ENCODE results near the gene WDR20. TPM values are rescaled to one million over a fixed set of nuclear protein-coding genes. Genes with fewer than 3 reads are reported as not detected.

WDR20 gene
- polyA plus RNA-seq, 1 of the 3 experiments (the other 2 are of a cell fraction): 12.4 TPM

DNA sequence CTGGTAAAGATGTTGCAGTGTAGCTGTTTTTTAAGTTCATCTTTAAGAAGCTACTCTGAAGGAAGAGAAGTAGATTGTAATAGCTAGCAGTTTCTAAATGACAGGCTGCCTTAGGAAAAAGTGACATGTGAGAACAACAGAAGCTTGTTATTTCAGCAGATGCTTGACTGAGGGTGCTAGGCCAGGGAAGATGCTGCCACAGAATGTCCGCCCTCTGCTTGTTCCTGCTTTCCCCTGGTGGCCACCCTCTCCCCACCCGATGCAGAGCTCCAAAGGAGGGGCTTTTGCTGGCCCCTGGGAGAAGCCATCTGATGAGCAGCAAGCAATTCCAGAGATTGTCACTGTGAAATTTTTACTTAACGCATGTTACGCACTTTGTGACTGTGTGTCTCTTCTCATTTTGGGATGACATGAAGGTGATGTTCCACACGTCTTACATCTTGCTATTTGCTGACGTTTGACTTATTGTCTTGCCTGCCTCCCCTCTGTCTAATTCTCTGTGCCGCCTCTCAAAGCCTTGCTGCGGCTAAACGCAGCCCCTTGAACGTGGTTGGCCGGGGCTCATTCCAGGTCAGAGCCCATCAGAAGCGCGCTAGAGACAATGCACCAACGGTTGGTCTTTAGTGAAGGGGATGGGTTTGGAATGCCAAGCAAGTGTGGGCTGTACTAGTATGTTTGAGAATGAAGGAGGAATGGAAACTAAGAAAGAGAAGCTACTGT, 44.8 kb downstream of the WDR20 start:
- H3K79me2 ChIP-seq (ENCODE audit: insufficient read depth): peaks cover 86% of the 10 kb centered on the region
- no peak overlapping the region for H3K9ac ChIP-seq
- WGBS (ENCODE audit: low lambda C conversion rate): 96% methylated on average over 14 of the region's 14 CpGs
- ChIA-PET POLR2A (no interaction called here), CTCF (no interaction called here)
- H3K36me3 ChIP-seq (replicated peaks in 1 of 2; ENCODE audit: control insufficient read depth in 1 of 2, insufficient read depth in 2 of 2, low read length in 1 of 2): no peaks in the 10 kb centered on the region
- peaks cover 27% of the 10 kb centered on the region for H3F3A ChIP-seq (replicated peaks; ENCODE audit: insufficient read depth)
- no peak overlapping the region for H3K4me2 ChIP-seq
- H4K20me1 ChIP-seq (ENCODE audit: insufficient read depth): peaks cover 29% of the 10 kb centered on the region
- H3K27me3 ChIP-seq (ENCODE audit: insufficient read depth): no peaks in the 10 kb centered on the region
- H3K9me3 ChIP-seq: no peaks in the 10 kb centered on the region
- peak overlapping the region in 1 of 2 experiments; percentile 88; a peak in 2 of 4 replicates for H3K27ac ChIP-seq (ENCODE audit: low read depth in 2 of 2, low read length in 1 of 2)
- no peak overlapping the region for H3K4me3 ChIP-seq (ENCODE audit: low read depth in 2 of 2, low read length in 1 of 2)
- H2AFZ ChIP-seq (ENCODE audit: low read depth): no peak overlapping the region
- no peak for DNase-seq
- TF ChIP-seq RAD21 (IDR thresholded peaks at IDR 0.05; ENCODE audit: low read length): no peak
- no peak for TF ChIP-seq MXI1 (IDR thresholded peaks at IDR 0.05; ENCODE audit: low read depth, low read length)
- TF ChIP-seq, protein P1, sequence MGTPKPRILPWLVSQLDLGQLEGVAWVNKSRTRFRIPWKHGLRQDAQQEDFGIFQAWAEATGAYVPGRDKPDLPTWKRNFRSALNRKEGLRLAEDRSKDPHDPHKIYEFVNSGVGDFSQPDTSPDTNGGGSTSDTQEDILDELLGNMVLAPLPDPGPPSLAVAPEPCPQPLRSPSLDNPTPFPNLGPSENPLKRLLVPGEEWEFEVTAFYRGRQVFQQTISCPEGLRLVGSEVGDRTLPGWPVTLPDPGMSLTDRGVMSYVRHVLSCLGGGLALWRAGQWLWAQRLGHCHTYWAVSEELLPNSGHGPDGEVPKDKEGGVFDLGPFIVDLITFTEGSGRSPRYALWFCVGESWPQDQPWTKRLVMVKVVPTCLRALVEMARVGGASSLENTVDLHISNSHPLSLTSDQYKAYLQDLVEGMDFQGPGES (IDR thresholded peaks at IDR 0.05; ENCODE audit: low read depth, low read length): no peak
- no peak for TF ChIP-seq GATA2 (CRISPR knock-in tag; IDR thresholded peaks at IDR 0.05)
- no peak for TF ChIP-seq CHD2 (IDR thresholded peaks at IDR 0.05; ENCODE audit: low read length, partially characterized antibody)
- no peak for TF ChIP-seq RFX5 (IDR thresholded peaks at IDR 0.05; ENCODE audit: low read length)
- TF ChIP-seq SMC3 (IDR thresholded peaks at IDR 0.05; ENCODE audit: low read depth, low read length): no peak
- TF ChIP-seq EZH2phosphoT487 (IDR thresholded peaks at IDR 0.05; ENCODE audit: borderline replicate concordance, low read depth): no peak
- TF ChIP-seq FOSL2 (IDR thresholded peaks at IDR 0.05; ENCODE audit: borderline replicate concordance, low read depth): no peak
- no peak for TF ChIP-seq RXRA (IDR thresholded peaks at IDR 0.05; ENCODE audit: borderline replicate concordance, low read depth)
- H3K9me2 ChIP-seq: no peaks in the 10 kb centered on the region
- H3K4me1 ChIP-seq (ENCODE audit: control insufficient read depth in 1 of 2, insufficient read depth in 2 of 2, low read depth in 1 of 2, low read length in 1 of 2): peaks cover 34 to 43% of the 10 kb centered on the region in 2 experiments; a peak in 3 of 4 replicates

DNA sequence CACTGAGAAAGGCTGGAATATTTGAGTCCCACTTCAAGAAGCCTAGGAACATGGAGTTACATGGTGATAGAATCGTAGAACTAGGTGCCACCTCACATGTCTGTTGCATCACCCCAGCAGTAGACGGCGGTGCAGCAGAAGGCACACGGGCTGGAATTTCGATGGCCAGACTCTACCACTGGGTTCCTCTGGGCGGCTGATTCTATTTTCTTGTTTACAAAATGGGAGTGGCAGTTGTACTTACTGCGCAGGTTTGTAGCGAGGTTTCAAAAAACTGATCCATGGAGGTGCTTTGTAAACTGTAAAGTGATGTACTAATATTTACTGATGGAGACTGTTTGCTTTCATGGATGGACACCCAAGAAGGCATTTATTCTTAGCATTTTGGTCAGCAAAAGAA, 45.7 kb downstream of the WDR20 start:
- Histone ChIP-seq H3K79me2 (ENCODE audit: insufficient read depth) (peaks cover 84% of the 10 kb centered on the region), H3K4me3 (ENCODE audit: low read depth in 2 of 2, low read length in 1 of 2) (no peak overlapping the region), H3K27ac (ENCODE audit: low read depth in 2 of 2, low read length in 1 of 2) (peak overlapping the region in 1 of 2 experiments; percentile 88; a peak in 2 of 4 replicates), H2AFZ (ENCODE audit: low read depth) (no peak overlapping the region), H3F3A (replicated peaks; ENCODE audit: insufficient read depth) (peaks cover 27% of the 10 kb centered on the region), H3K4me1 (ENCODE audit: control insufficient read depth in 1 of 2, insufficient read depth in 2 of 2, low read depth in 1 of 2, low read length in 1 of 2) (peaks cover 34 to 51% of the 10 kb centered on the region in 2 experiments; a peak in 3 of 4 replicates), H4K20me1 (ENCODE audit: insufficient read depth) (peaks cover 23% of the 10 kb centered on the region), H3K4me2 (no peak overlapping the region), H3K9me2 (no peaks in the 10 kb centered on the region), H3K9me3 (no peaks in the 10 kb centered on the region), H3K9ac (no peak overlapping the region), H3K27me3 (ENCODE audit: insufficient read depth) (no peaks in the 10 kb centered on the region), H3K36me3 (replicated peaks in 1 of 2; ENCODE audit: control insufficient read depth in 1 of 2, insufficient read depth in 2 of 2, low read length in 1 of 2) (no peaks in the 10 kb centered on the region)
- CTCF ChIA-PET: interaction anchor here (1.7 kb wide), 1 partner anchor 11 kb away, joined by 5 read pairs; no protein-coding TSS in a partner anchor
- POLR2A ChIA-PET: no interaction called here
- DNase-seq: no peak
- WGBS (ENCODE audit: low lambda C conversion rate): 94% methylated on average over 8 of the region's 8 CpGs
- TF ChIP-seq EZH2phosphoT487 (IDR thresholded peaks at IDR 0.05; ENCODE audit: borderline replicate concordance, low read depth): no peak
- TF ChIP-seq TEAD4 (IDR thresholded peaks at IDR 0.05; ENCODE audit: borderline replicate concordance, insufficient read depth): no peak
- no peak for TF ChIP-seq FOXJ3 (CRISPR knock-in tag; IDR thresholded peaks at IDR 0.05)
- TF ChIP-seq, protein P2, sequence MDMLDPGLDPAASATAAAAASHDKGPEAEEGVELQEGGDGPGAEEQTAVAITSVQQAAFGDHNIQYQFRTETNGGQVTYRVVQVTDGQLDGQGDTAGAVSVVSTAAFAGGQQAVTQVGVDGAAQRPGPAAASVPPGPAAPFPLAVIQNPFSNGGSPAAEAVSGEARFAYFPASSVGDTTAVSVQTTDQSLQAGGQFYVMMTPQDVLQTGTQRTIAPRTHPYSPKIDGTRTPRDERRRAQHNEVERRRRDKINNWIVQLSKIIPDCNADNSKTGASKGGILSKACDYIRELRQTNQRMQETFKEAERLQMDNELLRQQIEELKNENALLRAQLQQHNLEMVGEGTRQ (IDR thresholded peaks at IDR 0.05; ENCODE audit: borderline replicate concordance, low read depth, low read length): no peak
- TF ChIP-seq RXRA (IDR thresholded peaks at IDR 0.05; ENCODE audit: borderline replicate concordance, low read depth): no peak
- TF ChIP-seq, protein P3, sequence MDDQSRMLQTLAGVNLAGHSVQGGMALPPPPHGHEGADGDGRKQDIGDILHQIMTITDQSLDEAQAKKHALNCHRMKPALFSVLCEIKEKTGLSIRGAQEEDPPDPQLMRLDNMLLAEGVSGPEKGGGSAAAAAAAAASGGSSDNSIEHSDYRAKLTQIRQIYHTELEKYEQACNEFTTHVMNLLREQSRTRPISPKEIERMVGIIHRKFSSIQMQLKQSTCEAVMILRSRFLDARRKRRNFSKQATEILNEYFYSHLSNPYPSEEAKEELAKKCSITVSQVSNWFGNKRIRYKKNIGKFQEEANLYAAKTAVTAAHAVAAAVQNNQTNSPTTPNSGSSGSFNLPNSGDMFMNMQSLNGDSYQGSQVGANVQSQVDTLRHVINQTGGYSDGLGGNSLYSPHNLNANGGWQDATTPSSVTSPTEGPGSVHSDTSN (IDR thresholded peaks at IDR 0.05): no peak
- TF ChIP-seq, protein P4, sequence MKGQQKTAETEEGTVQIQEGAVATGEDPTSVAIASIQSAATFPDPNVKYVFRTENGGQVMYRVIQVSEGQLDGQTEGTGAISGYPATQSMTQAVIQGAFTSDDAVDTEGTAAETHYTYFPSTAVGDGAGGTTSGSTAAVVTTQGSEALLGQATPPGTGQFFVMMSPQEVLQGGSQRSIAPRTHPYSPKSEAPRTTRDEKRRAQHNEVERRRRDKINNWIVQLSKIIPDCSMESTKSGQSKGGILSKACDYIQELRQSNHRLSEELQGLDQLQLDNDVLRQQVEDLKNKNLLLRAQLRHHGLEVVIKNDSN (IDR thresholded peaks at IDR 0.05; ENCODE audit: borderline replicate concordance, low read depth): no peak
- no peak for TF ChIP-seq GATA2 (CRISPR knock-in tag; IDR thresholded peaks at IDR 0.05)
- TF ChIP-seq, protein P5, sequence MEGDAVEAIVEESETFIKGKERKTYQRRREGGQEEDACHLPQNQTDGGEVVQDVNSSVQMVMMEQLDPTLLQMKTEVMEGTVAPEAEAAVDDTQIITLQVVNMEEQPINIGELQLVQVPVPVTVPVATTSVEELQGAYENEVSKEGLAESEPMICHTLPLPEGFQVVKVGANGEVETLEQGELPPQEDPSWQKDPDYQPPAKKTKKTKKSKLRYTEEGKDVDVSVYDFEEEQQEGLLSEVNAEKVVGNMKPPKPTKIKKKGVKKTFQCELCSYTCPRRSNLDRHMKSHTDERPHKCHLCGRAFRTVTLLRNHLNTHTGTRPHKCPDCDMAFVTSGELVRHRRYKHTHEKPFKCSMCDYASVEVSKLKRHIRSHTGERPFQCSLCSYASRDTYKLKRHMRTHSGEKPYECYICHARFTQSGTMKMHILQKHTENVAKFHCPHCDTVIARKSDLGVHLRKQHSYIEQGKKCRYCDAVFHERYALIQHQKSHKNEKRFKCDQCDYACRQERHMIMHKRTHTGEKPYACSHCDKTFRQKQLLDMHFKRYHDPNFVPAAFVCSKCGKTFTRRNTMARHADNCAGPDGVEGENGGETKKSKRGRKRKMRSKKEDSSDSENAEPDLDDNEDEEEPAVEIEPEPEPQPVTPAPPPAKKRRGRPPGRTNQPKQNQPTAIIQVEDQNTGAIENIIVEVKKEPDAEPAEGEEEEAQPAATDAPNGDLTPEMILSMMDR (IDR thresholded peaks at IDR 0.05): no peak
- TF ChIP-seq EP300 (IDR thresholded peaks at IDR 0.05; ENCODE audit: borderline replicate concordance in 1 of 2, low read depth in 1 of 2, low read length in 1 of 2): no peak
- TF ChIP-seq RAD21 (IDR thresholded peaks at IDR 0.05; ENCODE audit: low read length): no peak
- no peak for TF ChIP-seq YY1 (IDR thresholded peaks at IDR 0.05; ENCODE audit: low read depth)
- TF ChIP-seq RCOR1 (IDR thresholded peaks at IDR 0.05; ENCODE audit: low read length): no peak
- TF ChIP-seq SIN3A (IDR thresholded peaks at IDR 0.05; ENCODE audit: borderline replicate concordance, low read depth, low read length): no peak
- no peak for TF ChIP-seq CHD2 (IDR thresholded peaks at IDR 0.05; ENCODE audit: low read length, partially characterized antibody)
- TF ChIP-seq FOSL2 (IDR thresholded peaks at IDR 0.05; ENCODE audit: borderline replicate concordance, low read depth): no peak
